Neural cell (in vitro differentiated cells): ENCODE data around the gene MIX23.

ENCODE experiments used
- EP300 ChIP-seq: fragments of 450-650 bp; conservative IDR thresholded peaks from 2 replicates; pipeline ENCODE4 v1.6.1; 2014; ENCODE audit warnings: antibody characterized with exemption, mild to moderate bottlenecking, moderate library complexity; ENCODE audit not compliant: poor library complexity, severe bottlenecking
- EZH2 ChIP-seq: fragments of 200-600, 300-800 bp; shearing (Covaris generic), sonication (generic); IDR thresholded peaks from 2 replicates; pipeline ENCODE4 v1.6.1; 2014; ENCODE audit warnings: antibody characterized with exemption, low read length, borderline replicate concordance, mild to moderate bottlenecking; ENCODE audit not compliant: insufficient read depth, poor library complexity, severe bottlenecking
- MXI1 ChIP-seq: fragments of 450-650 bp; conservative IDR thresholded peaks from 2 replicates; pipeline ENCODE4 v1.6.1; 2014; ENCODE audit warnings: antibody characterized with exemption, mild to moderate bottlenecking; ENCODE audit not compliant: poor library complexity, severe bottlenecking
- RAD21 ChIP-seq: fragments of 450-650 bp; conservative IDR thresholded peaks from 2 replicates; pipeline ENCODE4 v1.6.1; 2014; ENCODE audit warnings: antibody characterized with exemption, mild to moderate bottlenecking, moderate library complexity
- TF ChIP-seq, protein P1 (sequence below): fragments of 450-650 bp; IDR thresholded peaks from 2 replicates; pipeline ENCODE4 v1.5.1; 2014; ENCODE audit warnings: antibody characterized with exemption, mild to moderate bottlenecking, moderate library complexity; ENCODE audit not compliant: poor library complexity, severe bottlenecking
- TF ChIP-seq, protein P2 (sequence below): IDR thresholded peaks from 2 replicates; pipeline ENCODE4 v1.6.1; 2012; ENCODE audit warnings: borderline replicate concordance

DNA sequence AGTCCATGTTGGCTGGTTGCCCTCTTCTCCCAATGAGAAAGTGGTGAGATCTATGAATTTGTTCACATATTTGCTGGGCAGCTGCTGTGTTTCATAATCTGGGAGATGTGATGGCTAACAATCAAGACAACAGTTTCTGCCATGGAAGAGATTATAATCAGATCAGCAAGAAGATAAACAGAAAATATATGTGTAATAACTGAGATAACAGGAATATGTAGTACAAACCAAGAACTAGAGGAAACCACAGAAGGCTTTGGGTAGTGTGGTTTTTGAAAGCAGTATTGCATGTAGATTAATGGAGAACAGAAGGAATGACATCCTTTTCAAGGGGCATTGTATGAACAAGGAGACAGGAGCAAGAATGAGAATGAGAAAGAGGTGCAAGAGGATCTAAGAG lies 70.2 kb downstream of the MIX23 start:
- TF ChIP-seq, protein P1, sequence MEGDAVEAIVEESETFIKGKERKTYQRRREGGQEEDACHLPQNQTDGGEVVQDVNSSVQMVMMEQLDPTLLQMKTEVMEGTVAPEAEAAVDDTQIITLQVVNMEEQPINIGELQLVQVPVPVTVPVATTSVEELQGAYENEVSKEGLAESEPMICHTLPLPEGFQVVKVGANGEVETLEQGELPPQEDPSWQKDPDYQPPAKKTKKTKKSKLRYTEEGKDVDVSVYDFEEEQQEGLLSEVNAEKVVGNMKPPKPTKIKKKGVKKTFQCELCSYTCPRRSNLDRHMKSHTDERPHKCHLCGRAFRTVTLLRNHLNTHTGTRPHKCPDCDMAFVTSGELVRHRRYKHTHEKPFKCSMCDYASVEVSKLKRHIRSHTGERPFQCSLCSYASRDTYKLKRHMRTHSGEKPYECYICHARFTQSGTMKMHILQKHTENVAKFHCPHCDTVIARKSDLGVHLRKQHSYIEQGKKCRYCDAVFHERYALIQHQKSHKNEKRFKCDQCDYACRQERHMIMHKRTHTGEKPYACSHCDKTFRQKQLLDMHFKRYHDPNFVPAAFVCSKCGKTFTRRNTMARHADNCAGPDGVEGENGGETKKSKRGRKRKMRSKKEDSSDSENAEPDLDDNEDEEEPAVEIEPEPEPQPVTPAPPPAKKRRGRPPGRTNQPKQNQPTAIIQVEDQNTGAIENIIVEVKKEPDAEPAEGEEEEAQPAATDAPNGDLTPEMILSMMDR = no peak
- TF ChIP-seq RAD21 (no peak), EZH2 (no peak), MXI1 (no peak), EP300 (no peak)
- TF ChIP-seq, protein P2, sequence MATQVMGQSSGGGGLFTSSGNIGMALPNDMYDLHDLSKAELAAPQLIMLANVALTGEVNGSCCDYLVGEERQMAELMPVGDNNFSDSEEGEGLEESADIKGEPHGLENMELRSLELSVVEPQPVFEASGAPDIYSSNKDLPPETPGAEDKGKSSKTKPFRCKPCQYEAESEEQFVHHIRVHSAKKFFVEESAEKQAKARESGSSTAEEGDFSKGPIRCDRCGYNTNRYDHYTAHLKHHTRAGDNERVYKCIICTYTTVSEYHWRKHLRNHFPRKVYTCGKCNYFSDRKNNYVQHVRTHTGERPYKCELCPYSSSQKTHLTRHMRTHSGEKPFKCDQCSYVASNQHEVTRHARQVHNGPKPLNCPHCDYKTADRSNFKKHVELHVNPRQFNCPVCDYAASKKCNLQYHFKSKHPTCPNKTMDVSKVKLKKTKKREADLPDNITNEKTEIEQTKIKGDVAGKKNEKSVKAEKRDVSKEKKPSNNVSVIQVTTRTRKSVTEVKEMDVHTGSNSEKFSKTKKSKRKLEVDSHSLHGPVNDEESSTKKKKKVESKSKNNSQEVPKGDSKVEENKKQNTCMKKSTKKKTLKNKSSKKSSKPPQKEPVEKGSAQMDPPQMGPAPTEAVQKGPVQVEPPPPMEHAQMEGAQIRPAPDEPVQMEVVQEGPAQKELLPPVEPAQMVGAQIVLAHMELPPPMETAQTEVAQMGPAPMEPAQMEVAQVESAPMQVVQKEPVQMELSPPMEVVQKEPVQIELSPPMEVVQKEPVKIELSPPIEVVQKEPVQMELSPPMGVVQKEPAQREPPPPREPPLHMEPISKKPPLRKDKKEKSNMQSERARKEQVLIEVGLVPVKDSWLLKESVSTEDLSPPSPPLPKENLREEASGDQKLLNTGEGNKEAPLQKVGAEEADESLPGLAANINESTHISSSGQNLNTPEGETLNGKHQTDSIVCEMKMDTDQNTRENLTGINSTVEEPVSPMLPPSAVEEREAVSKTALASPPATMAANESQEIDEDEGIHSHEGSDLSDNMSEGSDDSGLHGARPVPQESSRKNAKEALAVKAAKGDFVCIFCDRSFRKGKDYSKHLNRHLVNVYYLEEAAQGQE = no peak
